Keratinocyte (primary cell): ENCODE results near the gene SFXN4.
"Not testable (repeated sequence)": the region's sequence is repeated elsewhere in the genome, so short reads cannot be mapped to it uniquely, and the experiment has no call there.

Experiments
- EZH2 ChIP-seq: IDR thresholded peaks from one replicate; pipeline ENCODE4 v1.6.1; 2012; ENCODE audit warnings: inconsistent platforms, mild to moderate bottlenecking, low read length, moderate library complexity
- TF ChIP-seq, protein P1 (sequence below), 3 experiments: IDR thresholded peaks in 1 of 3; conservative IDR thresholded peaks in 1 of 3; optimal IDR thresholded peaks in 1 of 3; 2 replicates in 2 of 3; 3 replicates in 1 of 3; pipeline versions ENCODE3 to v1.5.1; 2011; ENCODE audit warnings: low read length in 3 of 3, mild to moderate bottlenecking in 3 of 3, moderate library complexity in 2 of 3, control low read depth in 1 of 3, inconsistent platforms in 1 of 3; ENCODE audit not compliant: insufficient read depth in 2 of 3; ENCODE audit errors: extremely low read depth in 1 of 3

DNA sequence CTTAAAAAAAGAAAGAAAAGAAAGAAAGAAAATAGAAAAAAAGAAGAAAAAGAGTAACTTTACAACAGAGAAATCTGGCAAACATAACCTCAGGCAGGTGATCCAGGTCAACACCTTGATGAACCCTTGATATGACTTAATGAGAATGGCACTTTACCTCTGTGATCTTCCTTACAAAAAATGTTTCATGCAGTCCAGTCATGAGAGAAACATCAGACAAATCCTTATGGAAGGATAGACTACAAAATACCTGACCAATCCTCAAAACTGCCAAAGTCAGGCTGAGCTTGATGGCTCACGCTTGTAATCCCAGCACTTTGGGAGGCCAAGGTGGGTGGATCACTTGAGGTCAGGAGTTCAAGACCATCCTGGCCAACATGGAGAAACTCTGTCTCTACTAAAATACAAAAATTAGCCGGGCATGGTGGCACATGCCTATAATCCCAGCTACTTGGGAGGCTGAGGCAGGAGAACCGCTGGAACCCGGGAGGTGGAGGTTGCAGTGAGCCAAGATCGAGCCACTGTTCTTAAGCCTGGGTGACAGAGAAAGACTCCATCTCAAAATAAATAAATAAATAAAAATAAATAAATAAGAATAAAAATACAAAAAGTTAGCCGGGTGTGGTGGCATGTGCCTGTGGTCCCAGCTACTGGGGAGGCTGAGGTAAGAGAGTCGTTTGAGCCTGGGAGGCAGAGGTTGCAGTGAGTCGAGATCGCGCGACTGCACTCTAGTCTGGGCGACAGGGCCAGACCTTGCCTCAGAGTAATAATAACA is 68.7 kb downstream of the SFXN4 start:
- TF ChIP-seq, protein P1, sequence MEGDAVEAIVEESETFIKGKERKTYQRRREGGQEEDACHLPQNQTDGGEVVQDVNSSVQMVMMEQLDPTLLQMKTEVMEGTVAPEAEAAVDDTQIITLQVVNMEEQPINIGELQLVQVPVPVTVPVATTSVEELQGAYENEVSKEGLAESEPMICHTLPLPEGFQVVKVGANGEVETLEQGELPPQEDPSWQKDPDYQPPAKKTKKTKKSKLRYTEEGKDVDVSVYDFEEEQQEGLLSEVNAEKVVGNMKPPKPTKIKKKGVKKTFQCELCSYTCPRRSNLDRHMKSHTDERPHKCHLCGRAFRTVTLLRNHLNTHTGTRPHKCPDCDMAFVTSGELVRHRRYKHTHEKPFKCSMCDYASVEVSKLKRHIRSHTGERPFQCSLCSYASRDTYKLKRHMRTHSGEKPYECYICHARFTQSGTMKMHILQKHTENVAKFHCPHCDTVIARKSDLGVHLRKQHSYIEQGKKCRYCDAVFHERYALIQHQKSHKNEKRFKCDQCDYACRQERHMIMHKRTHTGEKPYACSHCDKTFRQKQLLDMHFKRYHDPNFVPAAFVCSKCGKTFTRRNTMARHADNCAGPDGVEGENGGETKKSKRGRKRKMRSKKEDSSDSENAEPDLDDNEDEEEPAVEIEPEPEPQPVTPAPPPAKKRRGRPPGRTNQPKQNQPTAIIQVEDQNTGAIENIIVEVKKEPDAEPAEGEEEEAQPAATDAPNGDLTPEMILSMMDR (optimal IDR thresholded peaks at IDR 0.05 in 1 of 3, IDR thresholded peaks at IDR 0.05 in 1 of 3, conservative IDR thresholded peaks at IDR 0.05 in 1 of 3; ENCODE audit: extremely low read depth in 1 of 3, insufficient read depth in 2 of 3, low read length in 3 of 3), result not testable (repeated sequence)
- TF ChIP-seq EZH2, result not testable (repeated sequence)
